SH-SY5Y (cell line): ENCODE data around the gene ASPG.

ENCODE experiments used
- GATA2 ChIP-seq: IDR thresholded peaks from 2 replicates; pipeline ENCODE4 v1.6.1; 2011; ENCODE audit warnings: mild to moderate bottlenecking, low read depth, low read length
- GATA3 ChIP-seq: IDR thresholded peaks from 2 replicates; pipeline ENCODE4 v1.6.1; 2011; ENCODE audit warnings: low read depth, mild to moderate bottlenecking, low read length, moderate library complexity

DNA sequence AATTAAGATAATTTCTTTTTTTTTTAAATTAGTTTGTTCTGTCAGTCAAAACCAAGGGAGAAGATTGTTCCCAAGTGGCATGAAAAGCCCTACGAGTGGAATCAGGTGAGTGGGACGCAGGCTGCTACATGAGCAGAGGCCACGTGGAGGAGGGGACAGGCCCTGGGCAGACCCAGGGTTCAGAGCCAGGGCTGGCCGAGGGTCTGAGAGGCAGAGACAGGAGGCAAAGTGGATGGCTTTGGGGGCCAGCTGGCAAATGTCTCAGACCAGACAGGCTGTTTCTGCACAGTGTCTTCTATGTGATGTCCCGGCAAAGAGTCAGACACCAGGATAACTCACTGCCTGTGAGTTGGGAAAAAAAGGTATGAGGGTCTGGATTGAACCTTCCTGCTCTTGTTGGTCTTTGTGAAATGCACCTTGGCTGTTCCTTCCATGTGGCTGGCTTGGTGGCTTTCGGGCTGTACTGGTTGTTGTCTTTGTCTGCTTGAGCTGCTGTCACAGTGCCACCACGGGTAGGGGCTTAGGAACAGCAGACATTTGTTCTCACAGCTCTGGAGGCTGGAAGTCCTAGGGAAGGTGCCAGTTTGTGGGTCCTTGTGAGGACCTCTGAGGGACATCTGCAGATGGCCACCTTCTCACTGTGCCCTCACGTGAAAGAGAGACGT lies 35.8 kb upstream of the ASPG start:
- no peak for TF ChIP-seq GATA2
- TF ChIP-seq GATA3 = no peak
